ENCODE measurements around the gene MORC4.
"Not testable (repeated sequence)": the region's sequence is repeated elsewhere in the genome, so short reads cannot be mapped to it uniquely, and the experiment has no call there.

The MORC4 gene

DNA sequence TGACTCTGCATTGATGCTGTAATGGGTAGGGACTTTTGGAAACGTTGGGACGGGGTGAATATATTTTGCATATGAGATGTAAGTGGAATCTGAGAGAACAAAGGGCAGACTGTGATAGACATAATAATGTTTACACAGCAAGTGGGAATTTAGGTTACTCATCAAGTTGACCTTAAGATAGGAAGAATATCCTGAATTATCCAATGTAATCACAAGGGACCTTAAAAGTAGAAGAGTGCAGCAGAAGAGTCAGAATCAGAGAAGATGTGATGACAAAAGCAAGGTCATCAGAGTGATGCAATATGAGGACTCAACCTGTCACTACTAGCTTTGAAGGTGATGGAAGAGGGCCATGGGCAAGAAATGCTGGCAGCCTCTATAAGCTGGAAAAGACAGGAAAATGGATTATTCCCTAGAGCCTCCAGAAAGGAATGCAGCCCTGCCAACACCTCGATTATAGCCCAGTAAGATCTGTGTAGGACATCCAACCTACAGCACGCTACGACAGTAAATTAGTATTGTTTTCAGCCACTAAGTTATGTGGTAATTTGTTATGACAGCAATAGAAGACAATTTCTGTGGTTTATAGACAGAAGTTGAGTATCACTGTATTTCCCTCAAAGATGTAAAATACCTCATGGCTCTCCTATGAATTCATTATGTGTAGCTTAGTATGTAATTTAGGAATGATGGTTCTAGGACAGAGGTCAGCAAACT is 26.4 kb downstream of the MORC4 start:
- TF ChIP-seq JUND (IDR thresholded peaks at IDR 0.05; ENCODE audit: low read depth) = no peak
- in situ Hi-C loops (cut with HindIII; ENCODE audit: low pct_unique_long_range_greater_than_20kb, low sequenced_read_pairs) = no loop called here
- DNase-seq (ENCODE audit: low read depth in 1 of 2, low spot score in 1 of 2) = no peak

DNA sequence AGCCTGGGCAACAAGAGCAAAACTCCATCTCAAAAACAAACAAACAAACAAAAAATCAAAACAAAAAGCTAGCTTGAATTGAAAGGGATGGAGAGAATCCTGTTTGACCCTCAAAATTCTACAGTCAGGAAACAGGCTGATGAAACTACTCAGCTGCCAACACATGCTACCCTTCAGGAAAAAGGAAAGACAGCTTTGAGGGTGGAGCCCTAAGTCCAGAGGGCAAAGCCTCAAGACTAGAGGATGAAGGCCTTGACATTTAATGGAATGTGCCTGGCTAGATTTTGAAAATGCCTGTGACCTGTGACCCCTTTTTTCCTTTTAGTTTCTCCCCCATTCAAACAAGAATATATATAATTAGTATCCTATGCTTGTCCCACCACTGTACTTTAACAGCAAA is 27.1 kb downstream of the MORC4 start:
- in situ Hi-C loops (cut with HindIII; ENCODE audit: low pct_unique_long_range_greater_than_20kb, low sequenced_read_pairs) = no loop called here
- DNase-seq (ENCODE audit: low read depth in 1 of 2, low spot score in 1 of 2) = no peak
- TF ChIP-seq JUND (IDR thresholded peaks at IDR 0.05; ENCODE audit: low read depth) = no peak

DNA sequence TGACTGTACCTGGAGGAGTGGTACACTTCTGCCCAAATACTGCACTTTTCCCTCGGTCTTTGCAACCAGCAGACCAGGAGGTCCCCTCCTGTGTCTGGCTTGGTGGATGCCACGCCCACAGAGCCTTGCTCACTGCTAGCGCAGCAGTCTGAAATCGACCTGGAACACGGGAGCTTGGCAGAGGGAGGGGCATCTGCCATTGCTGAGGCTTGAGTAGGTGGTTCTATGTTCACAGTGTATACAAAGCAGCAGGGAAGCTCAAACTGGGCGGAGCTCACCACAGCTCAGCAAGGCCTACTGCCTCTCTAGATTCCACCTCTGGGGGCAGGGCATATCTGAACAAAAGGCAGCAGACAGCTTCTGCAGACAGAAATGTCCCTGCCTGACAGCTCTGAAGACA is 33.5 kb downstream of the MORC4 start:
- in situ Hi-C loops (cut with HindIII; ENCODE audit: low pct_unique_long_range_greater_than_20kb, low sequenced_read_pairs) = not testable (repeated sequence)
- DNase-seq (ENCODE audit: low read depth in 1 of 2, low spot score in 1 of 2) = peak in 1 of 2 experiments; percentile 1

DNA sequence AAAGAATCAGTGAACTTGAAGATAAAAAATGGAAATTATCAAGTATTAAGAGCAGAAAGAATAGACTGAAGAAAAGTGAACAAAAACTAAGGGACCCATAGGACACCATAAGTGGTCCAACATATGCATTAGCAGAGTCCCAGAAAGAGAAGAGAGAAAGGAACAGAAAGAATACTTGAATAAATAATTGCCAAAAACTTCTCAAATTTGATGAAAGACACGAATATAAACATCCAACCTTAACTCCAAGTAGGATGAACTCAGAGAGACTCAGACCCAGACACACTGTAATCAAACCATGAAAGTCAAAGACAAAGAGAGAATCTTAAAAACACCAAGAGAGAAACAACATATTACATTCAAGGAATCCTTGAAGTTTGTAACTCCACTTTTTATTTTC is 35.7 kb downstream of the MORC4 start:
- in situ Hi-C loops (cut with HindIII; ENCODE audit: low pct_unique_long_range_greater_than_20kb, low sequenced_read_pairs) = no loop called here
- no peak for DNase-seq (ENCODE audit: low read depth in 1 of 2, low spot score in 1 of 2)
- TF ChIP-seq JUND (IDR thresholded peaks at IDR 0.05; ENCODE audit: low read depth) = no peak

DNA sequence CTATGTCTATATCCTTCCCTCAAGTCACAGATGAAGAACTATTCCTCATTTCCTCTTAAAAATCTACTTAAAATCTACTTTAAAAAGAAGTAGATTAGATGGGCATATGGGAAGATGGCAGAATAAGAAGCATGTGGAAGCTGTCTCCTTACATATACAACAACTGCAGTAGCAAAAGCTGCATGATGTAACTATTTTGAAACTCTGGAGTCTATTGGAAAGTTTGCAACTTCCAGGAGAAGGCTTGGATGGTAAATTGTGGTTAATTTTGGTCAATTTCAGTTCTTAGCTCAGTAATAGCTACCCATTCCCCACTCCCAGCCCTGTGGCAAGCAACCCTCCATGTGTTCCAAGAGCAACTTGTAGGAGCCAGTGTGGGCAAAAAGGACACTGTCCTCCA is 36.9 kb downstream of the MORC4 start:
- in situ Hi-C loops (cut with HindIII; ENCODE audit: low pct_unique_long_range_greater_than_20kb, low sequenced_read_pairs) = no loop called here
- no peak for TF ChIP-seq JUND (IDR thresholded peaks at IDR 0.05; ENCODE audit: low read depth)
- DNase-seq (ENCODE audit: low read depth in 1 of 2, low spot score in 1 of 2) = no peak

DNA sequence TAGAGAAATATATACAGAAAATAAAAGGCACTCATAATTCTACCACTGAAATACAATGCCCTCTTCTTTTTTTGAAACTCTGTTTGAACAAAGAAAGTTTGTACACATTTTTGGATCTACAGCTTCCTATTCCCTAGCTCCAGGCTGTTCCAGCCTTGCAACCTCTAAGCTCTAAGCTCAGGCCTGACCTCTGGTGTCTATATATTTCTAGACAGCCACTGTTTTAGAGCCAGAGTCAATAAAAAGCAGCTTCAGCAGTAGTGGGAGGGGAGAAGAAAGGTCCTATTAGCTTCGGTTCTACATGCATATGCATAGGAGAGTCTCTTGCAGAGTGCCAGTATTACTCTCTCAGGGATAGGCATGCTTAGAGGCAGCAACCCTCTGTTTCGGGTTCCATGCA is 40.1 kb downstream of the MORC4 start:
- TF ChIP-seq JUND (IDR thresholded peaks at IDR 0.05; ENCODE audit: low read depth) = no peak
- DNase-seq (ENCODE audit: low read depth in 1 of 2, low spot score in 1 of 2) = peak; percentile 2 to 62
- in situ Hi-C loops (cut with HindIII; ENCODE audit: low pct_unique_long_range_greater_than_20kb, low sequenced_read_pairs) = no loop called here

DNA sequence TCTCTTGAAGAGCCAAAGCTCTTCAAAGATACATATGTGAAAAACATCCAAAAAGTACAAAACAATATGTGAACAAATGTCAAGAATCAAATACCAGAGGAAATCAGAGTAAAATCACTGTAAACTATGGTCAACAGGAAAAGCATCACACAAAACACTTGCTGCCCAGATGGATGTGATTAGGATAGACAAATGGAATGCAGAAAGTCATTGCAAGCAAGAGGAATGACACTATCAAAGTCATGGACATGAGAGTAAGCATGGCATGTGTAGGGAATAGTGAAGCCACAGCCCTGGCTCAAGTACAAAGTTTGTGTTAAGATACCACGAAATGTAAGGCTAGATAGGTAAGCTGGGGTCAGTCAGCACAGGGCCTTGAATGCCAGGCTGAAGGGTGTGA is 42.2 kb downstream of the MORC4 start:
- DNase-seq (ENCODE audit: low read depth in 1 of 2, low spot score in 1 of 2) = no peak
- no peak for TF ChIP-seq JUND (IDR thresholded peaks at IDR 0.05; ENCODE audit: low read depth)
- in situ Hi-C loops (cut with HindIII; ENCODE audit: low pct_unique_long_range_greater_than_20kb, low sequenced_read_pairs) = no loop called here

DNA sequence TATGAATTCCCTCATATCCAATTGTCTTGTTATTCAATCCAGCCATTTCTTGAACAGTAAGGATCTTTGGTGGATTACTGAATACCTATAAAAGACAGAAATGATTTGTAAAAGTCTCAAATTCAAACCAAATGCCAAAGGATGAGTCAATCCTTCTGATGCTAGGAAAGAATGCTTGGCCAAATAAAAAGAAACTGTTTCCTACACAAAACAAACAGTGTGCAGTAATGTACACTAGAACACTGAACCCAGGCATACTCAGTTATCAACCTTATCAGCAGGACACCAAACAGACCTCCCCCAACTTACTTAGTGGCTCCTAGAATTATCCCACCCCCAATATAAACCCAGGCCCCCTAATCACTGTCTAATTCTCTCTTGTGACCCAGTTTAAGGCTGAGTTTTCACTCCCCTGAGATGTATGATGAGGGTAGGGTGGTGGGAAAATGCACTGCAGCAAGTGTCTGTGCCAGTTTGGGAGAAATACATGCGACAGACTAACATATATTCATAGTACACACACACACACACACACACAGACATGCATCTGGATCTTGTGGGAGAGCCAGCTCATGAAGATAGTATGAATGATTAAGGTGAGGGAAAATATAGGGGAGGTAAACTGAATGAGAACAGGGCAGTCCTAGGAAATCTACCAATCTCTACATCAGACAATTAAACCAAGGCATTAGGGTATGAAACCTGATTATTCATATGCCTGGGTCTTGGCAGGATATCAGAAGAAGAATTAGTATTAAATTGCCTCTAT is 44.8 kb downstream of the MORC4 start:
- no peak for DNase-seq (ENCODE audit: low read depth in 1 of 2, low spot score in 1 of 2)
- in situ Hi-C loops (cut with HindIII; ENCODE audit: low pct_unique_long_range_greater_than_20kb, low sequenced_read_pairs) = no loop called here
- no peak for TF ChIP-seq JUND (IDR thresholded peaks at IDR 0.05; ENCODE audit: low read depth)

DNA sequence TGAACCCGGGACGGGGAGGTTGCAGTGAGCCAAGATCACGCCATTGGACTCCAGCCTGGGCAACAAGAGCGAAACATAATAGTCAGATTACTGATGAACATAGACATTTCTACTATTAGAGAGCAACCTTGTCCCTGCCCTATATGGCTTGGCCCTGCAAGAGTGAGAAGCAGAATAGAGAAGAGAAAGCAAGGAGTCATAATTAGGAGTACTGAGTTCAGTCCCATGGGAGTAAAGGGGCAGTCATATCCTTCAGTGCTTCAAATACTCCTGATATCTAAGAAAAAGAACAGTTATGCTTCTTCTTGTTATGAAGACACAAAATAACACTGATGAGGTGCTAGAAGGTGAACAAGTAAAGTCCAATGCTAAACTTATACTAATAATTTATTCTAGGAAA is 46.0 kb downstream of the MORC4 start:
- in situ Hi-C loops (cut with HindIII; ENCODE audit: low pct_unique_long_range_greater_than_20kb, low sequenced_read_pairs) = no loop called here
- TF ChIP-seq JUND (IDR thresholded peaks at IDR 0.05; ENCODE audit: low read depth) = no peak
- DNase-seq (ENCODE audit: low read depth in 1 of 2, low spot score in 1 of 2) = no peak

DNA sequence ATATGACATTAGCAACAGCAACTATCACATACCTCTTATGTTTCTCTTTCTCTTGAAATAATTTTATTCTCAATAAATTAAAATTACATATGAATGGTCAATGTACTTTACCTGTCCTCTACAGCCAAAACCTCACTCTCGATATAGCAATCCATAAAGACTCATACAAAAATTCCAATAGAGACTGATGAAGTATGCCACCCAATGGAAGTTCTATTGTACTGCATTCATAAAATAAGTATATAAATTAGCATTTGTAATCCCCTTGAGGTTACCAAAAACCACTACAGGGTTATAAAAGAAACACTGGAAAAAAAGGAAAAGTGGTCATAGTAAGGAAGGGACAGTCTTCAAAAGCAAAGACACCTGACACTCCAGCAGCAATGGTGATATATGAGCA is 47.0 kb downstream of the MORC4 start:
- DNase-seq (ENCODE audit: low read depth in 1 of 2, low spot score in 1 of 2) = peak in 1 of 2 experiments; percentile 12
- no peak for TF ChIP-seq JUND (IDR thresholded peaks at IDR 0.05; ENCODE audit: low read depth)
- in situ Hi-C loops (cut with HindIII; ENCODE audit: low pct_unique_long_range_greater_than_20kb, low sequenced_read_pairs) = no loop called here

DNA sequence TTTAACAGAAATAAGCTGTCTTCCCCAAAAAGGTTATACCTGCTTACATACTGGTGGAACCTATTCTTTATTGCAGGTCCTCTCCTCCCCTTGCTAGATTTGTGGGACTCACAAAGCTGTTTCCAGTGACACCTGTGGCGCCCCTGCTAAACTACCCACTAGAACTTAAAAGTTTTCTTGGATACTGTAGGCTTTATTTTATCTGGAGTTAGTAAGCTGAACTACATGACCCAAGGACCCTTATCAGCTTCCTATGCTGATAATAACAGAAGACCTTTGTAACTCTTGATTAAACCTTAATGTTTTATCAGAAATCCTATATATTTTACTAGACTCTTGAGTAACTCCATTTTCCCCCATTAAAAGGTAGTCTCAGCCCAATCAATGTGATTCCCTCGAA is 47.5 kb downstream of the MORC4 start:
- no peak for TF ChIP-seq JUND (IDR thresholded peaks at IDR 0.05; ENCODE audit: low read depth)
- DNase-seq (ENCODE audit: low read depth in 1 of 2, low spot score in 1 of 2) = no peak
- in situ Hi-C loops (cut with HindIII; ENCODE audit: low pct_unique_long_range_greater_than_20kb, low sequenced_read_pairs) = no loop called here

DNA sequence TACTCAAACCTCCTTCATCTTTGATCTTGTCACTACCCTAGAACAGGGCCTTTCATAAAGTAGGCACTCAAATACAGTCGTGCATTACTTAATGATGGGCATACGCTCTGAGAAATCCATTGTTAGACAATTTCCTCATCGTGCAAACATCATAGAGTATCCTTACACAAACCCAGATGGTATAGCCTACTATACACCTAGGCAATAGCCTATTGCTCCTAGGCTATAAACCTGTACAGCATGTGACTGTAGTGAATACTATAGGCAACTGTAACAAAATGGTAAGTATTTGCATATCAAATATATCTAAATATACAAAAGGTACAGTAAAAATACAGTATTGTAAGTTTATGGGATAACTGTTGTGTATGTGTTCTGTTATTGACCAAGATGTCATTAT is 47.9 kb downstream of the MORC4 start:
- in situ Hi-C loops (cut with HindIII; ENCODE audit: low pct_unique_long_range_greater_than_20kb, low sequenced_read_pairs) = no loop called here
- DNase-seq (ENCODE audit: low read depth in 1 of 2, low spot score in 1 of 2) = no peak
- TF ChIP-seq JUND (IDR thresholded peaks at IDR 0.05; ENCODE audit: low read depth) = no peak

DNA sequence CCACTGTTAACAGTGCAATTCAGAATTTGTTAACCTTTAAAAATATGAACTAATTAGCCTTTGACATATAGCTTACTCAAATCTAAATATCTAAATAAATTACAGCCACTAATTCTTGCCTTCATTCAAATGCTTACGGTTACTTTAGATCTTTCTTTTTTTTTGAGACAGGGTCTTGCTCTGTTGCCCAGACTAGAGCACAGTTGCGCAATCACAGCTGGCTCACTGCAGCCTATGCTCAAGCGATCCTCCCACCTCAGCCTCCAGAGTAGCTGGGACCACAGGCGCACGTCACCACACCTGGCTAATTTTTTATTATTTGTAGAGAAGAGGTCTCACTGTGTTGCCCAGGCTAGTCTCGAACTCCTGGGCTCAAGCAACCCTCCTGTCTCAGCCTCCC is 48.8 kb downstream of the MORC4 start:
- DNase-seq (ENCODE audit: low read depth in 1 of 2, low spot score in 1 of 2) = no peak
- TF ChIP-seq JUND (IDR thresholded peaks at IDR 0.05; ENCODE audit: low read depth) = no peak
- in situ Hi-C loops (cut with HindIII; ENCODE audit: low pct_unique_long_range_greater_than_20kb, low sequenced_read_pairs) = no loop called here
